Smooth muscle cell (in vitro differentiated cells): Measurements from ENCODE around the gene RBKS. TPM values are rescaled to one million over a fixed set of nuclear protein-coding genes. Genes with fewer than 3 reads are reported as not detected.
A peak's percentile ranks its signal among the peaks of the same experiment; 100 is the strongest.

ENCODE experiments used
- DNase-seq: peaks from one replicate; lab custom pipeline; 2025; ENCODE audit not compliant: unreplicated experiment; lab: John Stamatoyannopoulos, UW
- H2AFZ ChIP-seq: fragments of 200-600 bp; sonication (generic); 2 replicates; pipeline ENCODE4 v1.6.0; 2016; ENCODE audit warnings: antibody characterized with exemption, low read depth, mild to moderate bottlenecking
- H3F3A ChIP-seq: fragments of 200-600 bp; sonication (generic); 2 replicates; pipeline ENCODE4 v1.6.0; 2017; ENCODE audit warnings: antibody characterized with exemption, low read depth
- H3K27ac ChIP-seq: fragments of 200-600 bp; sonication (generic); 2 replicates; pipeline ENCODE4 v1.5.1; 2016; ENCODE audit warnings: low read depth, mild to moderate bottlenecking
- H3K27me3 ChIP-seq: fragments of 200-600 bp; sonication (generic); 2 replicates; pipeline ENCODE4 v1.6.1; 2016; ENCODE audit warnings: low read depth, mild to moderate bottlenecking
- H3K36me3 ChIP-seq: fragments of 200-600 bp; sonication (generic); 2 replicates; pipeline ENCODE4 v1.5.1; 2016; ENCODE audit warnings: low read depth
- H3K4me1 ChIP-seq: fragments of 200-600 bp; sonication (generic); 2 replicates; pipeline ENCODE4 v1.5.1; 2016; ENCODE audit warnings: low read depth
- H3K4me2 ChIP-seq: fragments of 200-600 bp; sonication (generic); 2 replicates; pipeline ENCODE4 v1.6.0; 2016; ENCODE audit warnings: mild to moderate bottlenecking
- H3K4me3 ChIP-seq: fragments of 200-600 bp; sonication (generic); 2 replicates; pipeline ENCODE4 v1.5.1; 2016; ENCODE audit warnings: mild to moderate bottlenecking
- H3K79me2 ChIP-seq: fragments of 200-600 bp; sonication (generic); 2 replicates; pipeline ENCODE4 v1.6.0; 2016; ENCODE audit warnings: low read depth, mild to moderate bottlenecking
- H3K9ac ChIP-seq: fragments of 200-600 bp; sonication (generic); 2 replicates; pipeline ENCODE4 v1.6.0; 2016; ENCODE audit warnings: low read depth
- H3K9me3 ChIP-seq: fragments of 200-600 bp; sonication (generic); replicated peaks from 2 replicates; pipeline ENCODE4 v1.5.1; 2016; ENCODE audit warnings: low read depth
- H4K20me1 ChIP-seq: fragments of 200-600 bp; sonication (generic); 2 replicates; pipeline ENCODE4 v1.6.0; 2016; ENCODE audit warnings: low read depth
- CTCF ChIP-seq: fragments of 200-600 bp; sonication (generic); IDR thresholded peaks from 2 replicates; pipeline ENCODE4 v1.5.1; 2017; ENCODE audit warnings: borderline replicate concordance, mild to moderate bottlenecking, antibody characterized with exemption; ENCODE audit not compliant: insufficient read depth, poor library complexity, severe bottlenecking
- WGBS: methylation state at CpG from one replicate; pipeline ENCODE4 v1.1.7; 2016; ENCODE audit warnings: low lambda C conversion rate; 5-methylcytosine and 5-hydroxymethylcytosine counted together
- polyA plus RNA-seq: library from polyadenylated mRNA; unstranded; fragments of >200 nt; fragmentation: Nextera tagmentation; extraction: Ambion mirVana; gene quantifications from 2 replicates; pipeline ENCODE4 v1.2.1, GENCODE V29; 2016
- total RNA-seq: library from RNA; depleted of rRNA; stranded (reverse); fragments of >200 nt; gene quantifications from 2 replicates; pipeline ENCODE4 v1.2.3, GENCODE V29; 2014

RBKS gene
- total and polyA plus RNA-seq, 2 experiments from 2014 or later = 1.0 to 3.3 TPM

- Histone ChIP-seq H3K4me3 (peak overlapping the region; percentile 74), H3K79me2 (peaks cover 61% of the 10 kb centered on the region), H3K27me3 (no peaks in the 10 kb centered on the region), H3K36me3 (no peaks in the 10 kb centered on the region), H4K20me1 (peaks cover 7% of the 10 kb centered on the region), H3K27ac (peak overlapping the region; percentile 65), H3K4me1 (peaks cover 19% of the 10 kb centered on the region), H3K4me2 (peak overlapping the region; percentile 89), H2AFZ (no peak overlapping the region), H3K9ac (peak overlapping the region; percentile 84), H3K9me3 (no peaks in the 10 kb centered on the region), H3F3A (no peaks in the 10 kb centered on the region)
- DNase-seq = no peak
- 27% methylated on average over 2 of the region's 2 CpGs for WGBS
- no peak for TF ChIP-seq CTCF
Observed at GRCh38 chr2:27772804-27773203, 117.4 kb downstream of the RBKS start.

- H3F3A ChIP-seq = no peaks in the 10 kb centered on the region
- H2AFZ ChIP-seq = peak within 1 kb of the TSS; percentile 91
- peak; percentile 74 for DNase-seq
- H3K36me3 ChIP-seq = no peaks in the 10 kb centered on the region
- H3K4me2 ChIP-seq = peak within 1 kb of the TSS; percentile 89
- H3K4me3 ChIP-seq = peak within 1 kb of the TSS; percentile 74
- H3K27ac ChIP-seq = peak within 1 kb of the TSS; percentile 65
- H3K27me3 ChIP-seq = no peaks in the 10 kb centered on the region
- peaks cover 51% of the 10 kb centered on the region for H3K79me2 ChIP-seq
- peaks cover 19% of the 10 kb centered on the region for H3K4me1 ChIP-seq
- no peak for TF ChIP-seq CTCF
- H3K9me3 ChIP-seq = no peaks in the 10 kb centered on the region
- H4K20me1 ChIP-seq = peaks cover 6% of the 10 kb centered on the region
- under 1% methylated on average over 48 of the region's 48 CpGs for WGBS
- H3K9ac ChIP-seq = peak within 1 kb of the TSS; percentile 84
Observed at GRCh38 chr2:27771548-27772335, 118.4 kb downstream of the RBKS start, which contains the start of gene MRPL33. Gene MRPL33 (plus strand): TSS chr2:27771719. CDS start chr2:27771778, 59 bp downstream.

- peak overlapping the region; percentile 84 for H3K9ac ChIP-seq
- H3K36me3 ChIP-seq = no peaks in the 10 kb centered on the region
- DNase-seq = no peak
- TF ChIP-seq CTCF = no peak
- 16% methylated on average over 13 of the region's 13 CpGs for WGBS
- peaks cover 45% of the 10 kb centered on the region for H3K79me2 ChIP-seq
- peak overlapping the region; percentile 91 for H2AFZ ChIP-seq
- H3K4me2 ChIP-seq = peak overlapping the region; percentile 89
- peaks cover 6% of the 10 kb centered on the region for H4K20me1 ChIP-seq
- no peaks in the 10 kb centered on the region for H3K27me3 ChIP-seq
- H3K4me1 ChIP-seq = peaks cover 19% of the 10 kb centered on the region
- peak overlapping the region; percentile 74 for H3K4me3 ChIP-seq
- H3K27ac ChIP-seq = peak overlapping the region; percentile 65
- H3K9me3 ChIP-seq = no peaks in the 10 kb centered on the region
- H3F3A ChIP-seq = no peaks in the 10 kb centered on the region
Observed at GRCh38 chr2:27771202-27771547, 119.0 kb downstream of the RBKS start.

- Histone ChIP-seq H3F3A (no peaks in the 10 kb centered on the region), H3K27me3 (no peaks in the 10 kb centered on the region), H3K79me2 (no peaks in the 10 kb centered on the region), H3K9ac (no peak overlapping the region), H3K4me3 (no peak overlapping the region), H3K4me1 (peaks cover 4% of the 10 kb centered on the region), H3K27ac (no peak overlapping the region), H4K20me1 (no peaks in the 10 kb centered on the region), H3K4me2 (no peak overlapping the region), H2AFZ (no peak overlapping the region), H3K9me3 (no peaks in the 10 kb centered on the region), H3K36me3 (no peaks in the 10 kb centered on the region)
- 83% methylated on average over 2 of the region's 2 CpGs for WGBS
- no peak for TF ChIP-seq CTCF
- no peak for DNase-seq
Observed at GRCh38 chr2:27766287-27766661, 123.9 kb downstream of the RBKS start.
